Measurements from ENCODE around the gene ATG16L1. TPM values are rescaled to one million over a fixed set of nuclear protein-coding genes. Genes with fewer than 3 reads are reported as not detected.

ATG16L1 gene
- total RNA-seq, 5 donors from 2014 or later (not counting 1 experiment from before 2014, with no cell fraction given): 73.9 to 117 (median 83.4) TPM

Other genes starting within 250 kb of the ATG16L1 start
- gene NGEF, start 238.4 kb upstream of the ATG16L1 start, total RNA-seq: under 1 TPM in 2 of 5 donors, not detected in 3; 0.09 to 0.19 TPM
- gene NEU2, start 219.0 kb upstream of the ATG16L1 start, total RNA-seq: not detected
- gene INPP5D, start 191.3 kb upstream of the ATG16L1 start, total RNA-seq: 100 to 1,000 TPM; 108 to 216 (median 135) TPM
- gene SAG, start 56.1 kb downstream of the ATG16L1 start, total RNA-seq: under 1 TPM in 2 of 5 donors, not detected in 3; 0.03 to 0.37 TPM
- 100 to 1,000 TPM; 143 to 254 (median 163) TPM for gene DGKD, start 102.8 kb downstream of the ATG16L1 start, total RNA-seq